Measurements from ENCODE around the gene TRIM49B.
"Not testable (repeated sequence)": the region's sequence is repeated elsewhere in the genome, so short reads cannot be mapped to it uniquely, and the experiment has no call there.

Gene TRIM49B

GRCh38 chr11:49028523-49028922, at the start of gene TRIM49B:
Gene TRIM49B (plus strand): TSS chr11:49028823. CDS start chr11:49031600, 2,777 bp downstream.
- DNase-seq (ENCODE audit: low read depth in 2 of 2) = not testable (repeated sequence)

- DNase-seq (ENCODE audit: low read depth in 2 of 2) = not testable (repeated sequence)
Observed at GRCh38 chr11:48983785-48984184, 44.8 kb upstream of the TRIM49B start, which contains the start of gene TRIM51G. Gene TRIM51G (minus strand): TSS chr11:48983885. CDS start chr11:48981695, 2,190 bp downstream.

GRCh38 chr11:49048229-49048628, 19.6 kb downstream of the TRIM49B start:
- not testable (repeated sequence) for DNase-seq (ENCODE audit: low read depth in 2 of 2)

DNA sequence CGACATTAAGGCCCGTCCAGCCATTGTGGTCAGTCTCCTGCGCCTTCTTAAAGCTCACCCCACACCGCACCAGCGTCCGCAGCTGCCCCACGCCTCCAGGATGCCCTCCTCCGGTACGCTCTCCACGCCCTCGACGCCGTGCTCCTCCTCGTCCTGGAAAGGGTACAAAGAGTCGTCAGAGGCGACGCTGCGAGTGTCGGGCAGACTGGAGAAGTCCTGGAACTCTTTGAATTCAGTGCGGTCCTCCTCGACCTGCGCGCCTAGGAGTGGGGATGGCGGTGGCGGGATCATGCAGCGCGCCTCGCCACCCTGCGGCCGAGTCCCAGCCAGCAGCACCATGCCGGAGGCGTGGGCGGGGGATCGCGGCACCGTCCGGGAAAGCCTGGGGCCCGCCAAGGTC, 21.2 kb downstream of the TRIM49B start:
- not testable (repeated sequence) for DNase-seq (ENCODE audit: low read depth in 2 of 2)

DNA sequence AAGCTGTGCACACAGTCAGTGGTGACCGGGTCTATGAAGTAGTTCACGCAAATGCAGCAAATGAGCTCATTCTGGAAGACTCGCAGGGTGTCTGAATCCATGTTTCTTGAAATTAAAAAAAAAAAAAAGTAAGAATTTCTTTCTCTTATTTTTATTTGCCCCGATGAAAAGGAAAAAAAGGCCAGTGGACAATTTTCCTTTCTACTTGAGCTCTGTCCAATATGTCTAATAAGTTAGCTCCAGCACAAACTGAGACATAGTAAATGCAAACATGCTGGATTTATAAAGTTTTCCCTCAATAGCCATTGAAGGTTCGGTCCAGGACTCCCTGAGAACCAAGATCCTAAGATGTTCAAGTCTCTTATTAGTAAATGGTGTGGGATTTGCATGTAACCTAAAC, 30.4 kb downstream of the TRIM49B start, which contains the start of gene TRIM64C:
Gene TRIM64C, minus strand, starts transcription at position 101 of the 400 bp plus-strand sequence. Its CDS starts 0 bp downstream, at position 101.
- DNase-seq (ENCODE audit: low read depth in 2 of 2) = not testable (repeated sequence)

GRCh38 chr11:49069897-49070296, 41.3 kb downstream of the TRIM49B start:
- DNase-seq (ENCODE audit: low read depth in 2 of 2) = not testable (repeated sequence)

All from stimulated activated CD8-positive, alpha-beta memory T cell treated with anti-CD3 and anti-CD28 coated beads, Interleukin-15, amount 100 ng/mL, for 48 hours (primary cell).